Adrenal gland (tissue), 5 donors: ENCODE data around the gene SLC22A13.

Experiments
- POLR2A ChIP-seq, 2 donors: fragments of 450-650 bp; IDR thresholded peaks; one replicate each; pipeline ENCODE4 v1.6.1; 2017; ENCODE audit warnings: antibody characterized with exemption in 2 of 2, mild to moderate bottlenecking in 2 of 2, moderate library complexity in 1 of 2
- TF ChIP-seq, protein P1 (sequence below), 6 experiments: fragments of 450-650 bp in 4 of 6; fragments of 200-600 bp in 2 of 6; sonication (generic) in 1 of 6; IDR thresholded peaks; 1 replicate in 5 of 6; 2 replicates in 1 of 6; pipeline versions ENCODE4 v1.5.1 to v1.8.0; 2016 to 2021; ENCODE audit warnings: antibody characterized with exemption in 6 of 6, mild to moderate bottlenecking in 2 of 6, moderate library complexity in 1 of 6
- donor health status: DM: no; HTN: no; CAD: no.

DNA sequence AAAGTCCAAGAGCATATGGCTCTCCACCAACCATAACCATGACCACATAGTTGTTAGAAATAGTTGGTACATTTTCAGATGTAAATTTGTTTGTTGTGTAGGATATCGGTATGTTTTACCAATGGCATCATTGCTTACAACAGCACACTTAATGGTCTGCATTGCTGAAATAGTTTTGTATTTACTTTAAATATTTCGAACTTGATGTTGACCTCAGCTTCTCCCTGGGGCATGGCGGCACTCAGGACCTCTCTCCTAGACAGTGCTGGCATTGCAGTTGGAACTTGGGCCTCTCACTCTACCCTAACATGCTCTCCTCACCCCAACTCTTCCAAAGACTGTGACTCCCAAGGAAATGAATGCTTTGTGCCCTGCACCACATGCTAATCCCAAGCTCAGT, 5.0 kb downstream of the SLC22A13 start:
- TF ChIP-seq, protein P1, sequence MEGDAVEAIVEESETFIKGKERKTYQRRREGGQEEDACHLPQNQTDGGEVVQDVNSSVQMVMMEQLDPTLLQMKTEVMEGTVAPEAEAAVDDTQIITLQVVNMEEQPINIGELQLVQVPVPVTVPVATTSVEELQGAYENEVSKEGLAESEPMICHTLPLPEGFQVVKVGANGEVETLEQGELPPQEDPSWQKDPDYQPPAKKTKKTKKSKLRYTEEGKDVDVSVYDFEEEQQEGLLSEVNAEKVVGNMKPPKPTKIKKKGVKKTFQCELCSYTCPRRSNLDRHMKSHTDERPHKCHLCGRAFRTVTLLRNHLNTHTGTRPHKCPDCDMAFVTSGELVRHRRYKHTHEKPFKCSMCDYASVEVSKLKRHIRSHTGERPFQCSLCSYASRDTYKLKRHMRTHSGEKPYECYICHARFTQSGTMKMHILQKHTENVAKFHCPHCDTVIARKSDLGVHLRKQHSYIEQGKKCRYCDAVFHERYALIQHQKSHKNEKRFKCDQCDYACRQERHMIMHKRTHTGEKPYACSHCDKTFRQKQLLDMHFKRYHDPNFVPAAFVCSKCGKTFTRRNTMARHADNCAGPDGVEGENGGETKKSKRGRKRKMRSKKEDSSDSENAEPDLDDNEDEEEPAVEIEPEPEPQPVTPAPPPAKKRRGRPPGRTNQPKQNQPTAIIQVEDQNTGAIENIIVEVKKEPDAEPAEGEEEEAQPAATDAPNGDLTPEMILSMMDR (IDR thresholded peaks at IDR 0.05), result no peak
- TF ChIP-seq POLR2A (IDR thresholded peaks at IDR 0.05), result no peak
